ENCODE data around the gene RBM20.

Gene RBM20

DNA sequence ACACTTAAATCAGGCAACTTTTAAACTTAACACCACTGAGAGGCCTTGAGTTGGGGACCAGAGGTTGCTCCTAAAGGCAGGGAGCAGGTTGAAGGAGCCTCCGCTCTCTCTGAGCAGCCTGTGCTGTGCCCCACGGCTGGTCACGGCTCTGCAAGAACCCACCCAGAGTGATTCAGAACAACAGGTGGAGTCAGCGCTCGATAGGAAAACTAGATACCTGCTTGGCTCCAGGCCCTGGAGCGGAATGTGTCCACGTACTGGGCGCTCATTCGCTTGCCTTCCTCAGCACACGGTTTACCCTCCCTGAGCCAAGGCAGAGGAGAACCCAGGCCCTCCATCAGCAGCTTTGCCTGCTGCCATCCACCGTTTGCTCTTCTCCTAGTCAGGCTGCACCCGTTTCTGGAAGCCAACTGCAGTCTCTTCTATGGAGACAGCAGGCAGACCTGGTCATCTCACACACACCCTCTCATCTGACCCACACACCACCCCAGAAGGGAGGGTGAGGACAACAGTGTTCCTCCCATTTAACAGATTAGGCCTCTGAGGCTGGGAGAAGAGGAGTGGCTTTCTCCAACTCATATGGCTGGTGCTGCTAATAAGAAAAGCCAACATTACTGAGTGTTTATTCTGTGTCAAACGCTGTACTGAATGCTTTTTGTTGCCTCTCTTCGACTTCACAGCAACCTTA, 189.9 kb downstream of the RBM20 start:
- DNase-seq = no peak
- H3K4me1 Mint-ChIP-seq = peaks cover 39% of the 10 kb centered on the region
- no peak for ATAC-seq
- no peaks in the 10 kb centered on the region for H3K36me3 Mint-ChIP-seq (ENCODE audit: low read depth)
- H3K4me3 Mint-ChIP-seq = no peak overlapping the region
- no peaks in the 10 kb centered on the region for H3K9me3 Mint-ChIP-seq
- H3K27ac Mint-ChIP-seq = peak overlapping the region; percentile 78
- no peaks in the 10 kb centered on the region for H3K27me3 Mint-ChIP-seq

DNA sequence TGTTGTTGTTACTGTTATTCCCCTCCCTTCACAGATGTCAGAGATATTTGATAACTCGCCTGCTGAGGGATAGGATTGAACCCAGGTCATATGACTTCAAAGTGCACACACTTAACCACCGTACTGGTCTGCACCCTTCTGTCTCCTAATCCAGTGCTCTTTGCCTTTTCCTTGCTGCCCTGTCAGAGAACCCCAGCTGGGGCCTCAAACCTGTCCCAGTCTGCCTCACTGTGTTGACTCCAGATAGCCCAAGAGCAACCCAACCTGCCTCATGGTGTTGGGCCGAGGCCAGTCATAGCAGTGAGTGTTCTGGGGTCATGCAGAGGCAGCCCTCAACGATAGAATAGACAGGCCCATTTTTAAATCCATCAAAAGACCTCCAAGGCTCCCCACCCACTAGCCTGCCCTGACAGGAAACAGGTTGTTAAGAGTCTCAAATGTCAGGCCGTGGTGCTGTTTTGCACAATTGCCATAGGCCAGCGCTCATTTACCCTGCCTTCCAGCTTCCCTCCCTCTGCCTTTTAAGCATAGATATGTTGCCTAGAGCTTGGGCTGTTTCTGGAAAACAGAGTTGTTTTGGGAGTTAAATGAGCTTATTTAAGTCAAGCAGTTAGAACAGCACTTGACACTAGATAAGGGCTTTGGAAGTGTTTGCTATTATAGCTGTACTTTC, 190.6 kb downstream of the RBM20 start:
- Mint-ChIP-seq H3K4me3 (no peak overlapping the region), H3K4me1 (peaks cover 39% of the 10 kb centered on the region), H3K27me3 (no peaks in the 10 kb centered on the region), H3K9me3 (no peaks in the 10 kb centered on the region), H3K27ac (peak overlapping the region; percentile 78), H3K36me3 (ENCODE audit: low read depth) (no peaks in the 10 kb centered on the region)
- peak; percentile 73 for ATAC-seq
- DNase-seq = no peak

DNA sequence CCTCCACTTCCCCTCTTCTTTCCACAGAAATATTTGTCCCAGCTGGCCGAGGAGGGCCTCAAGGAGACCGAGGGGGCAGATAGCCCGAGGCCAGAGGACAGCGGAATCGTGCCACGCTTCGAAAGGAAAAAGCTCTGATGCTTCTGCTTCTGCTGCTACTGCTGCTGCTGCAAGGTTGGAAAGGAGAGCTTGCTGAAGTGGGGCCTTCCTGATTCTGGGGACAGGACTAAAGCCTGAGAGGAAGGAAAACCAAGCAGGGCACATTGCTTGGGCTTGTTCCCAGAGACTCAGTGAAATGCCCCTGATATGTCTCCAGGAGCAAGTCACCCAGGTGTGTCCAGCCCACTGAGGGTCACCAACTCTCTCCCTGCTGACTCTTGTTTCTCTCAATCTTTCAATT, 191.7 kb downstream of the RBM20 start:
- ATAC-seq (no peak), DNase-seq (no peak)
- Mint-ChIP-seq H3K4me3 (no peak overlapping the region), H3K27ac (peak overlapping the region; percentile 35), H3K9me3 (no peaks in the 10 kb centered on the region), H3K4me1 (peaks cover 38% of the 10 kb centered on the region), H3K36me3 (ENCODE audit: low read depth) (no peaks in the 10 kb centered on the region), H3K27me3 (no peaks in the 10 kb centered on the region)

GRCh38 chr10:110836706-110837105, 192.6 kb downstream of the RBM20 start:
- H3K4me1 Mint-ChIP-seq = peaks cover 47% of the 10 kb centered on the region
- no peak for DNase-seq
- no peaks in the 10 kb centered on the region for H3K27me3 Mint-ChIP-seq
- no peak for ATAC-seq
- no peaks in the 10 kb centered on the region for H3K36me3 Mint-ChIP-seq (ENCODE audit: low read depth)
- no peak overlapping the region for H3K4me3 Mint-ChIP-seq
- H3K27ac Mint-ChIP-seq = no peak overlapping the region
- no peaks in the 10 kb centered on the region for H3K9me3 Mint-ChIP-seq

GRCh38 chr10:110837418-110838171, 193.5 kb downstream of the RBM20 start:
- Mint-ChIP-seq H3K36me3 (ENCODE audit: low read depth) (no peaks in the 10 kb centered on the region), H3K9me3 (no peaks in the 10 kb centered on the region), H3K27me3 (no peaks in the 10 kb centered on the region), H3K4me1 (peaks cover 56% of the 10 kb centered on the region), H3K4me3 (no peak overlapping the region), H3K27ac (no peak overlapping the region)
- DNase-seq (no peak), ATAC-seq (no peak)

DNA sequence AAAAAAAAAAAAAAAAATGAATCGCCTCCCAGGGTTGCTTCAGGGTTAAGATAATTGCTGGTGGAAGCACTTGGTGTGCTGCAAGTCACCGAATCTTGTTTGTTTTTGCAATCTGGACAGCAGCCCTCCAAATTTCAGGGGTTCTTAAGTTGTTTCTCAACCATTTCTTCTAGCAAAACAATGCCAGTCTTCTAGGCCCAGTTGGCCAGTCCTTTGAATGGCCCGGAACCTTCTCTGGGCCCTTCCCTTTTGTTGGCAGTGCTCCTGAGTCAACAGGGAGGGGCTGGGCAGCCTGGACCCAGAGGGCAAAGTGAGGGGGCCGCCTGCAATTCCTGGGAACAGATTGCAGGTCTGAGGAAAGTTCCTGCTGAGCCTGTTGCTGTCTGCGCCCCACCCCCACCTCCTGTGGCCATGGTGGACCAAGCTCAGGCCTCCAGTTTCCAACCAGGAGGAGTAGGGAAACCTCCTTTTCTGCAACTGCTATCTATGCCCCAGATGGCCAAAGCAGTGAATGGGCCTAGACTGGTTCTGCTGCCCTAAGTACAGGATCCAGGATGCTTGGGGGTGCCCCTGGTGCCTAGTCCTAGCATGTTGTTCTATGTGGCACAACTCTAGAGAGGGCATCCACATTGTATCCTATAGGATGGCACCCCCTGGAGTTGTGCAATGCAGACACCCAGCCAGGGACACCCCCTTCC, 196.2 kb downstream of the RBM20 start:
- no peaks in the 10 kb centered on the region for H3K36me3 Mint-ChIP-seq (ENCODE audit: low read depth)
- no peaks in the 10 kb centered on the region for H3K9me3 Mint-ChIP-seq
- no peak for DNase-seq
- no peak for ATAC-seq
- no peak overlapping the region for H3K27ac Mint-ChIP-seq
- H3K4me3 Mint-ChIP-seq = no peak overlapping the region
- H3K27me3 Mint-ChIP-seq = no peaks in the 10 kb centered on the region
- H3K4me1 Mint-ChIP-seq = peaks cover 66% of the 10 kb centered on the region

DNA sequence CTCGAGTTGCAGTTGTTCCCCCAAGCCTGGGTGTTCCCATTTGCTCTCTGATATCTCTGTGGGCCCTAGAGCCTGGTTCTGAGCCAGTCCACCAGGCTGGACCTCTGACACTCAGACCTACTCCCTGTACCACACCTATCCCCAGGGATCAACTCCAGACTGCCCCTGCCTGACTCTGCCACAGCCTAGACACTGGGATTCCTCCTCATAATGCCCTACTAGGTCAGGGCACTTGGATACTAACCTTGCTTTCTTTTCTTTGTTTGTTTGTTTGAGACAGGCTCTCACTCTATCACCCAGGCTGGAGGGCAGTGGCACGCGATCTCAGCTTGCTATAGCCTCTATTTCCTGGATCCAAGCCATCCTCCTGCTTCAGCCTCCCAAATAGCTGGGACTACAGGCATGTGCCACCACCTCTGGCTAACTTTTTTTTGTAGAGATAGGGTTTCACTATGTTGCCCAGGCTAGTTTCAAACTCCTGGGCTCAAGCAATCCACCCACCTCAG, 196.8 kb downstream of the RBM20 start:
- H3K27ac Mint-ChIP-seq = no peak overlapping the region
- H3K4me1 Mint-ChIP-seq = peaks cover 60% of the 10 kb centered on the region
- DNase-seq = no peak
- no peaks in the 10 kb centered on the region for H3K36me3 Mint-ChIP-seq (ENCODE audit: low read depth)
- no peak for ATAC-seq
- no peak overlapping the region for H3K4me3 Mint-ChIP-seq
- no peaks in the 10 kb centered on the region for H3K9me3 Mint-ChIP-seq
- H3K27me3 Mint-ChIP-seq = no peaks in the 10 kb centered on the region

DNA sequence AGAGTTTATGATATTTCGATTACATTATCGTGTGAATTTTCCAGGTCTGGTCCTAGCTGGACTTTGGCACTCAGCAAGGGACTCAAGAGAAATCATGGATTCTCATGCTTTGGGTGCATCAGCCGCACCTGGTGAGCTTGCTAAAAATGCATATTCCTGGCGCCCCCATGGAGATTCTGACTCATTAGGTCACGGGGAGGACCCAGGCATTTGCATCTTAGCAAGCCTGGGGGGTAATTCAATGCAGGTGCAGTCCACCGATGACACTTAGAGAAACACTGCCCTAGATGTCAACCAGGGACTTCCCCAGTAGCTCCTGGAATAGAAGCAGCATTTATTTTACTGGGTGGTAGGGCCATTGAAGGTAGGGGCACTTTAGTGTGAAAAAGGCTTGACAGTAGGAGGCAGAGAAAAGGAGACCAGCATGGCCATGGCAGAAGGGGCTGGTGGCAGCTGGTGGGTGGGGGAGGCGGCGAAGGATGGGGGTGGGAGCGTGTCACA, 197.7 kb downstream of the RBM20 start:
- Mint-ChIP-seq H3K4me3 (peak overlapping the region; percentile 50), H3K36me3 (ENCODE audit: low read depth) (no peaks in the 10 kb centered on the region), H3K4me1 (peaks cover 52% of the 10 kb centered on the region), H3K27me3 (no peaks in the 10 kb centered on the region), H3K9me3 (no peaks in the 10 kb centered on the region), H3K27ac (peak overlapping the region; percentile 85)
- DNase-seq (peak; percentile 62), ATAC-seq (peak; percentile 76)

DNA sequence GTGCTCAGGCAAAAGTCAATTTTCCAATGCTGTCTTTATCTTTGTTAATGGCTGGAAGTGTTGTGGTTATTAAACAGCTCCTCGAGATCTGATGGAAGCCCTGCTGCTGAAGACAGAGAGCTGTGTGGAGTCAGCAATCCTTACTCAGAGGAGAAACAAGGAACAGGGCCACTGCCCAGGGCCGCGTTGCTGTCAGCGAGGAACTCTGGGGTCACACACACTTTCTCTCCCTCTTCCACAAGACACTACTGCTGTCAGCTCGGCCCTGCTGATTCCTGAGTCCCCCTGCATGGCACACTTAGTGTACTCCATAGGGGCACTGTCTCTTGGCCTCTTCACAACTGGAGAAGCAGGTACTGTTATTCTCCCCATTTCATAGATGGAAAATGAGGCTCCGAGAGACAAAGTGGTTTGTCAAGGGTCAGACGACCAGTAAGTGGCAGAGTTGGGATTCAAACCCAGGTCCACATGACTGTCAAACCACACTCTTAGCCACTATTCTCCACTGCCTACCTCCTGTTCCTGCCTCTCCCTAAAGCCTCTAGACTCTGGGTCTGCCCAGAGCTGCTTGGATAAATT, 198.3 kb downstream of the RBM20 start:
- H3K9me3 Mint-ChIP-seq = no peaks in the 10 kb centered on the region
- no peak for DNase-seq

DNA sequence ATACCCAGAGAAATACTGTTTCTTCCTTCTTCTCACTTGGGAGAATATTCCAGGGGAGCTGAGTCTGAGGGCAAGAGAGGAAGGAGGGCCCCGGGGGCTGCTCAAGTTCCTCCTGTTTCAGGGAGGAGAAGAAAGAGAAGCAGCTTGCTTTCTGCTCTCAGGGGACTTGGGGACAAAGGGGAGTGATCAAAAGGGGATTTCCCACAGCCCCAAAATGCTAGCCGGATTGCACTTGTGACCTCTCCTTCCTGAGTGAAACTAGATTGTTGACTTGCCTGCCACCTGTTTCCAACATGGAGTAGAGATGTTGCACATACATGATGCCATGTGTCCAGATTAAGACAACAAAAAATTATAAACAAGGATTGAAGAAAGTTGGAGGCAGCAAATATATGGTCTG, 198.9 kb downstream of the RBM20 start:
- no peaks in the 10 kb centered on the region for H3K36me3 Mint-ChIP-seq (ENCODE audit: low read depth)
- H3K27me3 Mint-ChIP-seq = no peaks in the 10 kb centered on the region
- no peaks in the 10 kb centered on the region for H3K9me3 Mint-ChIP-seq
- H3K27ac Mint-ChIP-seq = peak overlapping the region; percentile 85
- DNase-seq = no peak
- ATAC-seq = peak; percentile 78
- H3K4me3 Mint-ChIP-seq = peak overlapping the region; percentile 24
- peaks cover 48% of the 10 kb centered on the region for H3K4me1 Mint-ChIP-seq

More for the DNA sequence above, 198.3 kb downstream of the RBM20 start:
- Mint-ChIP-seq H3K4me3 (peak overlapping the region; percentile 50), H3K27me3 (no peaks in the 10 kb centered on the region), H3K27ac (peak overlapping the region; percentile 85), H3K36me3 (ENCODE audit: low read depth) (no peaks in the 10 kb centered on the region), H3K4me1 (peaks cover 49% of the 10 kb centered on the region)
- ATAC-seq = no peak

GRCh38 chr10:110843796-110844616, 199.9 kb downstream of the RBM20 start:
- H3K4me3 Mint-ChIP-seq = no peak overlapping the region

DNA sequence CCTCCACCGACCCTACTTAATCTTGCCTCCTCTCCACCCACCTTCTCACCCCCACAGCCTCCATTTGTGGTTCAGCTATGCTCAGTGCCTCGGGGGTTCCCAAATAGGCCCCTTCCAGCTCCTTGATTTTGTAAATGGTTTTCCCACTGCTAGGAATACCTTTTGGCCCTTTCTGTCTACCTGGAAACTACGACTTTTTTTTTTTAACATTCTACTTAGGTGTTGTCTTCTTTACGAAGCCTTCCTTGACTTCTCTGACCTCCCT, 200.4 kb downstream of the RBM20 start:
- no peaks in the 10 kb centered on the region for H3K36me3 Mint-ChIP-seq (ENCODE audit: low read depth)
- H3K27me3 Mint-ChIP-seq = no peaks in the 10 kb centered on the region
- no peak overlapping the region for H3K27ac Mint-ChIP-seq
- DNase-seq = no peak
- no peak overlapping the region for H3K4me3 Mint-ChIP-seq
- H3K4me1 Mint-ChIP-seq = peaks cover 57% of the 10 kb centered on the region
- ATAC-seq = no peak
- no peaks in the 10 kb centered on the region for H3K9me3 Mint-ChIP-seq

More at GRCh38 chr10:110843796-110844616, 199.9 kb downstream of the RBM20 start:
- no peaks in the 10 kb centered on the region for H3K27me3 Mint-ChIP-seq
- ATAC-seq = no peak
- no peak for DNase-seq
- H3K9me3 Mint-ChIP-seq = no peaks in the 10 kb centered on the region
- no peaks in the 10 kb centered on the region for H3K36me3 Mint-ChIP-seq (ENCODE audit: low read depth)
- H3K4me1 Mint-ChIP-seq = peaks cover 54% of the 10 kb centered on the region
- peak overlapping the region; percentile 85 for H3K27ac Mint-ChIP-seq

DNA sequence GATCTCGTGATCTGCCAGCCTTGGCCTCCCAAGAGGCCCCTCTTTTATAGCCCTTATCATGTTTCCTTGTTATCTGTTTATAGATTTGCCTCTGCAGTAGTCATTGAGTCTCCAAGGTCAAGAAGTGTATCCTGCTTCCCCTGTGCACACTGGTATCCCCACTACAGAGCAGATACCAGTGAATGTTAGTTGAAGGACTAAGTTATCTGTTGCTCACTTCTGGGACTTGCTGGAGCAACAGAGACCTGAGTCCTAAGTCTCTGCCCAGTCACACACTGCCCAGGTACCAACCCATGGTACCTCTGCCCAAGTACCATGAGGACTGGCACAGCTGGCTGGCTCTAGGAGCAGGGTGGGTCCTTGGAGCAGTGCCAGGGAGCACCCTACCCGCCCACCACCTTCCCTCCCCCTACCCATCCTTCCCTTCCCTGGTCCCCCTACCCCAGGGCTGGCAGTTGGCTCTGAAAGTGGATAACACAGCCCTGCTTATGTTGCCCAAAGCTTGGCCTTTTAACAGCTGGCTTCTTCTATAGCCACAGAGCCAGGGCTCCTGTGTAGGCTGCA, 201.1 kb downstream of the RBM20 start:
- no peaks in the 10 kb centered on the region for H3K9me3 Mint-ChIP-seq
- no peak overlapping the region for H3K4me3 Mint-ChIP-seq
- no peak overlapping the region for H3K27ac Mint-ChIP-seq
- no peaks in the 10 kb centered on the region for H3K36me3 Mint-ChIP-seq (ENCODE audit: low read depth)
- no peak for DNase-seq
- H3K27me3 Mint-ChIP-seq = no peaks in the 10 kb centered on the region
- ATAC-seq = no peak
- H3K4me1 Mint-ChIP-seq = peaks cover 64% of the 10 kb centered on the region
